CD8-positive, alpha-beta memory T cell (primary cell): ENCODE measurements around the gene TMEM158. TPM values are rescaled to one million over a fixed set of nuclear protein-coding genes. Genes with fewer than 3 reads are reported as not detected.

Experiments used
- CTCF ChIA-PET: fragments of 350-600 bp; sonication (Branson Sonifier 250); formaldehyde crosslinking; loops from one replicate; lab custom pipeline; 2021; ENCODE audit warnings: antibody characterized with exemption; lab: Charles Lee
- POLR2A ChIA-PET: fragments of 350-600 bp; sonication (Branson Sonifier 250); formaldehyde crosslinking; loops from one replicate; lab custom pipeline; 2021; ENCODE audit warnings: antibody characterized with exemption; lab: Charles Lee
- DNase-seq, 5 donors: peaks; one replicate each; pipeline versions ENCODE4 v3.0.0 to v3.0.0-alpha.2; 2020 to 2022; ENCODE audit warnings: mixed read lengths in 1 of 5
- H3K27ac ChIP-seq: one replicate; pipeline ENCODE4 v1.7.0; 2013; ENCODE audit warnings: low read depth, mild to moderate bottlenecking, low read length, moderate library complexity
- H3K27me3 ChIP-seq: 2 replicates; pipeline ENCODE4 v1.7.0; 2013; ENCODE audit warnings: low read length, mild to moderate bottlenecking; ENCODE audit not compliant: insufficient read depth, poor library complexity, severe bottlenecking
- H3K36me3 ChIP-seq: 2 replicates; pipeline ENCODE4 v1.7.0; 2013; ENCODE audit warnings: mild to moderate bottlenecking, low read length, moderate library complexity; ENCODE audit not compliant: insufficient read depth
- H3K4me1 ChIP-seq: 2 replicates; pipeline ENCODE4 v1.7.0; 2013; ENCODE audit warnings: mild to moderate bottlenecking, low read length, moderate library complexity; ENCODE audit not compliant: insufficient read depth
- H3K4me3 ChIP-seq: 2 replicates; pipeline ENCODE4 v1.7.0; 2013; ENCODE audit warnings: mild to moderate bottlenecking, low read length
- H3K9me3 ChIP-seq: 2 replicates; pipeline ENCODE4 v1.7.0; 2013; ENCODE audit warnings: mild to moderate bottlenecking, low read length
- H3K27ac Mint-ChIP-seq, 8 donors: one replicate each; pipeline ENCODE4 v1.8.0; 2020 to 2021; ENCODE audit warnings: mixed read lengths in 8 of 8, mild to moderate bottlenecking in 6 of 8, inconsistent platforms in 3 of 8, moderate library complexity in 3 of 8
- H3K27me3 Mint-ChIP-seq, 2 donors: one replicate each; pipeline ENCODE4 v1.8.0; 2020 to 2021; ENCODE audit warnings: mixed read lengths in 2 of 2, mild to moderate bottlenecking in 1 of 2, moderate library complexity in 1 of 2
- H3K36me3 Mint-ChIP-seq, 3 donors: one replicate each; pipeline ENCODE4 v1.8.0; 2020 to 2021; ENCODE audit warnings: mixed read lengths in 3 of 3, inconsistent platforms in 1 of 3, mild to moderate bottlenecking in 1 of 3
- H3K4me1 Mint-ChIP-seq, 3 donors: one replicate each; pipeline ENCODE4 v1.8.0; 2020 to 2021; ENCODE audit warnings: mixed read lengths in 3 of 3, inconsistent platforms in 1 of 3, mild to moderate bottlenecking in 1 of 3
- H3K4me3 Mint-ChIP-seq, 7 donors: one replicate each; pipeline ENCODE4 v1.8.0; 2020 to 2021; ENCODE audit warnings: mixed read lengths in 7 of 7, mild to moderate bottlenecking in 6 of 7, moderate library complexity in 4 of 7, inconsistent platforms in 2 of 7
- H3K9me3 Mint-ChIP-seq, 5 donors: one replicate each; pipeline ENCODE4 v1.8.0; 2020 to 2022; ENCODE audit warnings: mixed read lengths in 5 of 5, mild to moderate bottlenecking in 3 of 5, moderate library complexity in 2 of 5, inconsistent platforms in 1 of 5
- polyA plus RNA-seq: library from polyadenylated mRNA; unstranded; fragments of 300-500 nt; fragmentation: Illumina TruSeq; gene quantifications from one replicate; pipeline ENCODE4 v1.2.3, GENCODE V29; 2021
- total RNA-seq, 2 experiments: library from RNA; stranded (reverse); gene quantifications; one replicate each; pipeline ENCODE4 v1.2.3, GENCODE V29; 2021

TMEM158 gene
- under 1 TPM; 0.11 to 0.13 TPM for total RNA-seq
- polyA plus RNA-seq, result not detected

DNA sequence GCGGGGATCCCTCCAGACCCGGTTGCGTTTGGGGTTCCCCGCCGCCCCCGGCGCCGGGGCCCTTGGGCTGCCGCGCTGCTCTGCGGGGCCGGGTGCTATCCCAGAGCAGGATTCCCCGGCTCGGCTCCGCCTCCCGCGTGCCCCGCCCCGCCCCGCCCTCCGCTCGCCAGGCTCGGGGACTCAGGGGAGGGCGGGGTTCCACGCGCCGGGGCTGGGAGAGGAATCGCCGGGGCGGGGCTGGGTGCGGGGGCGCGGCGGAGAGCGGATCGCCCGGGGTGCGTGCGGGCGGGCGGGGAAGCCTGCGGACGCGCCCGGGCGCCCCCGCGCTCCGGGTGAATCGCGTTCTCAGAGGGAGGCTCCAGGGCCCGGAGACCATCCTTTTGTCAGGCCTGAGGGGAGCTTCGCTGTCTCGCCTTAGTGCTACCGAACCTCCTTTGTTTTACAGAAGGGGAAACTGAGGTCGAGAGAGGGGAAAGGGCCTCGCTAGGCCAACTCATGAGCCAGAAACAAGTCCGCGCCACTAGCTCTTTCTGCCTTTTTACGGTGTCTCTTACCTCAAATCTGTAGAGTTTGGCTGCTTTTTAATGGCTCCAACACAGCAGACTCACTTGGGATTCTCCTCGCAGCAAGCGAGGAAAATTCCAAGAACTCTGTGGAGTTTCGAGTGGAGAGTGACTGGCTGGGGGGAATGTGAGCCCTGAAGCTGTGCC, at the start of gene TMEM158:
TMEM158 (minus strand) TSS at position 82 of the 710 bp plus-strand sequence. CDS start 260 bp downstream, outside the sequence.
- Mint-ChIP-seq H3K36me3 (peaks cover 0 to 2% (median 0%) of the 10 kb centered on the region in 3 donors), H3K9me3 (no peaks in the 10 kb centered on the region), H3K4me3 (peak within 1 kb of the TSS; percentile 34 to 86 (median 74)), H3K4me1 (peaks cover 11 to 18% (median 15%) of the 10 kb centered on the region in 3 donors), H3K27me3 (peaks cover 57 to 82% of the 10 kb centered on the region in 2 donors), H3K27ac (no peak within 1 kb of the TSS)
- Histone ChIP-seq H3K36me3 (no peaks in the 10 kb centered on the region), H3K27me3 (peaks cover 27% of the 10 kb centered on the region), H3K9me3 (no peaks in the 10 kb centered on the region), H3K27ac (no peak within 1 kb of the TSS), H3K4me1 (peaks cover 15% of the 10 kb centered on the region), H3K4me3 (peak within 1 kb of the TSS; percentile 14)
- POLR2A ChIA-PET, result no interaction called here
- peak; percentile 42 to 67 (median 47) for DNase-seq
- CTCF ChIA-PET, result interaction anchor here (1.5 kb wide), 1 partner anchor 17 kb away, joined by 4 read pairs; no protein-coding TSS in a partner anchor

DNA sequence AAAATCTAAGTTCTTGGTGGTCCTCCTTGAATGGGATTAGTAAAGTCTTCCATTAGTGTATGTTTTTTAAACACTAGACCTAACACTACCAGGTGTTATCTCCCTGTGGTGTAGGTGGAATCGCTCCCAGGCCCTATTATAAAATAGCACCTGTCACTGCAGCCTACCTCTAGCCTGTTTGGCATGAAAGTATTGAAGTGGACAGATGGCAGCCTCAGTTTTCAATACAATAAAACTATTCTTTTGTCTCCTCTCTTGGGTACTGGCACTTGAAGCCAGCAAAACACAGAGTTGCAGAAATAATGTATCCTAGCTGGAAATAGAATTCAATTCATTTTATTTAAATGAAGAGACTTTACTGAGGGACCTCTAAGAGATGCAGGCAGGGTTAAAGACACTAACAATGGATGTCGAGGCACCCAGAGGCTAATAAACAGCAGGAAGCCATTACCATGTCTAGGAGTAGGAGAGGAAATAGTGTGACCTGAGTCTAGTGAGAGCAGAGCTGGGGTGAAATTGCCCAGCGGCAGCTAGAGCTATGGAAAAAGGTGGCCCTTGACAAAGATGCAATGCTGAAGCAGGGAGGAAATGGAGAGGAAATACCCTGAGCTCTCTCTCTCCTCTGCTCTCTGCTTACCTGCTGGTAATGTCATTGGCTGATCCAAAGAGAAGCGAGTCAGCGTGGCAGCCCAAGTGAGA, 49.1 kb upstream of the TMEM158 start:
- no peaks in the 10 kb centered on the region for H3K4me1 ChIP-seq
- Mint-ChIP-seq H3K36me3 (peaks cover 0 to 1% (median 0%) of the 10 kb centered on the region in 3 donors), H3K4me3 (no peak overlapping the region), H3K4me1 (no peaks in the 10 kb centered on the region), H3K27ac (no peak overlapping the region), H3K9me3 (peaks cover 12 to 17% (median 14%) of the 10 kb centered on the region in 5 donors), H3K27me3 (peaks cover 9 to 69% of the 10 kb centered on the region in 2 donors)
- CTCF ChIA-PET, result no interaction called here
- no peaks in the 10 kb centered on the region for H3K9me3 ChIP-seq
- no peaks in the 10 kb centered on the region for H3K27me3 ChIP-seq
- no peaks in the 10 kb centered on the region for H3K36me3 ChIP-seq
- DNase-seq, result no peak
- POLR2A ChIA-PET, result no interaction called here
- no peak overlapping the region for H3K4me3 ChIP-seq
- H3K27ac ChIP-seq, result no peak overlapping the region

- no peak overlapping the region for H3K4me3 Mint-ChIP-seq
- H3K27ac Mint-ChIP-seq, result no peak overlapping the region
- no peaks in the 10 kb centered on the region for H3K36me3 ChIP-seq
- H3K4me1 Mint-ChIP-seq, result no peaks in the 10 kb centered on the region
- no peaks in the 10 kb centered on the region for H3K27me3 ChIP-seq
- no peak for DNase-seq
- no peaks in the 10 kb centered on the region for H3K36me3 Mint-ChIP-seq
- no peaks in the 10 kb centered on the region for H3K4me1 ChIP-seq
- H3K9me3 Mint-ChIP-seq, result peaks cover 12 to 17% (median 14%) of the 10 kb centered on the region in 5 donors
- H3K4me3 ChIP-seq, result no peak overlapping the region
- H3K27ac ChIP-seq, result peak overlapping the region; percentile 75
- peaks cover 9 to 67% of the 10 kb centered on the region in 2 donors for H3K27me3 Mint-ChIP-seq
- CTCF ChIA-PET, result no interaction called here
- H3K9me3 ChIP-seq, result no peaks in the 10 kb centered on the region
- POLR2A ChIA-PET, result no interaction called here
These were observed 47.8 kb upstream of the TMEM158 start for GRCh38 chr3:45273681-45274515.

DNA sequence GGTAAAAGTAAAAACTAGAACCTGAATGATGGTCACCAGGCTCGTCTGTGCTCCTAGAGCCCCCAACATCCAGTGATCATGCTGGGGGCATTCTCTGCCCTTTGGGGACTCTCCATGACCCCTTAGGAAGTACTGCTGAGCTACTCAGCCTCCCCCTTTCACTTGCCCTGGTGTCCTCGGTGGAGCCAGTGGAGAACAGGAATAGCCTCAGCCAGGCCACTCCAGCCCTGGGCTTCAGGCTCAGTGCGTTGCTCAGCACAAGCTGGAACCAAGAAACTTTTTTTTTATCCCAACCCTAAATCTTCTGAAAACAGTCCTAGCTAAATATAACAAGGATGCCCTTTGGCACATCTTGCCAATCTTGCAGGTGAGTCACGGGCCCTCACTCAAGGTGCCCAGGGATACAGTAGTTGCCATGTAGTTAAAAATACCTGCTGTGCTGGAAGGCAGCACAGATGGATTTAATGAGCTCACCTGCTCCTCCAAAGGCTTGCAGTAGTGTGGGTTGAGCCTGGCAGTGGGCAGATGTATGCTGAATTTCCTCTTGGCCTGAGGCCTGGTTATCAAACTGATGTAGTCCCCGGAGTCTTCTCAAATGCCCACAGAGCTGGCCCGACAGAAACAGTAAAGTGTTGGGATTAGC, 46.9 kb upstream of the TMEM158 start:
- no peaks in the 10 kb centered on the region for H3K4me1 Mint-ChIP-seq
- H3K36me3 Mint-ChIP-seq, result no peaks in the 10 kb centered on the region
- ChIA-PET POLR2A (no interaction called here), CTCF (no interaction called here)
- H3K27ac Mint-ChIP-seq, result no peak overlapping the region
- H3K36me3 ChIP-seq, result no peaks in the 10 kb centered on the region
- DNase-seq, result no peak
- no peaks in the 10 kb centered on the region for H3K4me1 ChIP-seq
- no peaks in the 10 kb centered on the region for H3K9me3 ChIP-seq
- H3K9me3 Mint-ChIP-seq, result peaks cover 9 to 14% (median 13%) of the 10 kb centered on the region in 5 donors
- peak overlapping the region; percentile 75 for H3K27ac ChIP-seq
- no peak overlapping the region for H3K4me3 ChIP-seq
- no peak overlapping the region for H3K4me3 Mint-ChIP-seq
- peaks cover 9 to 73% of the 10 kb centered on the region in 2 donors for H3K27me3 Mint-ChIP-seq
- no peaks in the 10 kb centered on the region for H3K27me3 ChIP-seq

GRCh38 chr3:45272032-45272810, 46.1 kb upstream of the TMEM158 start:
- peaks cover 9 to 73% of the 10 kb centered on the region in 2 donors for H3K27me3 Mint-ChIP-seq
- Histone ChIP-seq H3K27me3 (no peaks in the 10 kb centered on the region), H3K4me3 (no peak overlapping the region), H3K4me1 (no peaks in the 10 kb centered on the region), H3K27ac (peak overlapping the region; percentile 75), H3K9me3 (no peaks in the 10 kb centered on the region), H3K36me3 (no peaks in the 10 kb centered on the region)
- no peak overlapping the region for H3K27ac Mint-ChIP-seq
- ChIA-PET POLR2A (no interaction called here), CTCF (no interaction called here)
- H3K36me3 Mint-ChIP-seq, result no peaks in the 10 kb centered on the region
- no peak overlapping the region for H3K4me3 Mint-ChIP-seq
- no peak for DNase-seq
- peaks cover 5 to 8% (median 6%) of the 10 kb centered on the region in 5 donors for H3K9me3 Mint-ChIP-seq
- H3K4me1 Mint-ChIP-seq, result no peaks in the 10 kb centered on the region

DNA sequence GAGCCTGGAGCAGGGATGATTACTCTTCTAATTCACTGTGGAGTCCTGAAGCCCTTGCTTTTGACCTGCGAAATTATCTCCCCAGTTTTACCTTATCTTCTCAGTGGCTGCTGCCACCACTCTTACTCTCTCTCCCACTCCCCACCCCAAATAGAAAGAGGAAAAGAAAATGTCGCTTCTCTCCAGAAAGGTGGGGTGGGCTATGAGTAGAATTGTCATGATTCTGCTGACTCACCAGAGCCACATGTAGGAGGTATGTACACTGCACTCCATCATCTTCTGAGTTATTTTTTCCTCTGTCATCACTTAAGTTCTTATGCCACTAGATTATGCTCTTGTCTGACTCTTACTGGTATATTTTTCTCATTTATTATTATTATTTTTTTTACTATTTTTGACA, 43.9 kb upstream of the TMEM158 start:
- Mint-ChIP-seq H3K36me3 (peaks cover 0 to 2% (median 0%) of the 10 kb centered on the region in 3 donors), H3K27ac (no peak overlapping the region), H3K4me3 (no peak overlapping the region), H3K9me3 (no peaks in the 10 kb centered on the region), H3K4me1 (no peaks in the 10 kb centered on the region), H3K27me3 (peaks cover 8 to 54% of the 10 kb centered on the region in 2 donors)
- Histone ChIP-seq H3K4me1 (no peaks in the 10 kb centered on the region), H3K9me3 (no peaks in the 10 kb centered on the region), H3K4me3 (no peak overlapping the region), H3K27ac (peak overlapping the region; percentile 2), H3K36me3 (no peaks in the 10 kb centered on the region), H3K27me3 (no peaks in the 10 kb centered on the region)
- no peak for DNase-seq
- ChIA-PET POLR2A (no interaction called here), CTCF (no interaction called here)

GRCh38 chr3:45267097-45267496, 41.0 kb upstream of the TMEM158 start:
- peaks cover 0 to 2% (median 0%) of the 10 kb centered on the region in 3 donors for H3K36me3 Mint-ChIP-seq
- Histone ChIP-seq H3K27ac (no peak overlapping the region), H3K27me3 (no peaks in the 10 kb centered on the region), H3K4me1 (no peaks in the 10 kb centered on the region), H3K9me3 (no peaks in the 10 kb centered on the region), H3K4me3 (no peak overlapping the region), H3K36me3 (no peaks in the 10 kb centered on the region)
- H3K27me3 Mint-ChIP-seq, result peaks cover 5 to 33% of the 10 kb centered on the region in 2 donors
- ChIA-PET POLR2A (no interaction called here), CTCF (no interaction called here)
- no peak overlapping the region for H3K4me3 Mint-ChIP-seq
- no peaks in the 10 kb centered on the region for H3K9me3 Mint-ChIP-seq
- no peak for DNase-seq
- no peaks in the 10 kb centered on the region for H3K4me1 Mint-ChIP-seq
- no peak overlapping the region for H3K27ac Mint-ChIP-seq
